Measurements from ENCODE around the gene SETD4. TPM values are rescaled to one million over a fixed set of nuclear protein-coding genes. Genes with fewer than 3 reads are reported as not detected.

SETD4 gene
- total and polyA plus RNA-seq, 2 of the 13 experiments (the other 11 are each of a cell fraction or from before 2014, with no cell fraction given) = 7.1 to 14.4 TPM

DNA sequence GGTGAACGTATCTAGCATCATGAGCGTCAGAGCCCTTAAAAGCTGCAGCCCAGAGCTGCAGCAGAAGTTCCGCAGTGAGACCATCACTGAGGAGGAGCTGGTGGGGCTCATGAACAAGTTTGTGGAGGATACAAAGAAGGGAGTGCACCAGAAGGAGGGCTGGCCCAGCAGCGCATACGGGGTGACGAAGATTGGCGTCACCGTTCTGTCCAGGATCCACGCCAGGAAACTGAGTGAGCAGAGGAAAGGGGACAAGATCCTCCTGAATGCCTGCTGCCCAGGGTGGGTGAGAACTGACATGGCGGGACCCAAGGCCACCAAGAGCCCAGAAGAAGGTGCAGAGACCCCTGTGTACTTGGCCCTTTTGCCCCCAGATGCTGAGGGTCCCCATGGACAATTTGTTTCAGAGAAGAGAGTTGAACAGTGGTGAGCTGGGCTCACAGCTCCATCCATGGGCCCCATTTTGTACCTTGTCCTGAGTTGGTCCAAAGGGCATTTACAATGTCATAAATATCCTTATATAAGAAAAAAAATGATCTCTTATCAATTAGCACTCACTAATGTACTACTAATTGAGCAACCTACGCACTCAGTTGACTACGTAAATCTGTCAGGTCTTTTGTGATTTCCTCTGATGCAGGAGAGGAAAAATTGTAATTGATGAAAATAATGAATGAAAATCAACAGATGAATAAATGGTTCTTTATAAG lies 12.3 kb upstream of the SETD4 start (continued):
- TF ChIP-seq, protein P1, sequence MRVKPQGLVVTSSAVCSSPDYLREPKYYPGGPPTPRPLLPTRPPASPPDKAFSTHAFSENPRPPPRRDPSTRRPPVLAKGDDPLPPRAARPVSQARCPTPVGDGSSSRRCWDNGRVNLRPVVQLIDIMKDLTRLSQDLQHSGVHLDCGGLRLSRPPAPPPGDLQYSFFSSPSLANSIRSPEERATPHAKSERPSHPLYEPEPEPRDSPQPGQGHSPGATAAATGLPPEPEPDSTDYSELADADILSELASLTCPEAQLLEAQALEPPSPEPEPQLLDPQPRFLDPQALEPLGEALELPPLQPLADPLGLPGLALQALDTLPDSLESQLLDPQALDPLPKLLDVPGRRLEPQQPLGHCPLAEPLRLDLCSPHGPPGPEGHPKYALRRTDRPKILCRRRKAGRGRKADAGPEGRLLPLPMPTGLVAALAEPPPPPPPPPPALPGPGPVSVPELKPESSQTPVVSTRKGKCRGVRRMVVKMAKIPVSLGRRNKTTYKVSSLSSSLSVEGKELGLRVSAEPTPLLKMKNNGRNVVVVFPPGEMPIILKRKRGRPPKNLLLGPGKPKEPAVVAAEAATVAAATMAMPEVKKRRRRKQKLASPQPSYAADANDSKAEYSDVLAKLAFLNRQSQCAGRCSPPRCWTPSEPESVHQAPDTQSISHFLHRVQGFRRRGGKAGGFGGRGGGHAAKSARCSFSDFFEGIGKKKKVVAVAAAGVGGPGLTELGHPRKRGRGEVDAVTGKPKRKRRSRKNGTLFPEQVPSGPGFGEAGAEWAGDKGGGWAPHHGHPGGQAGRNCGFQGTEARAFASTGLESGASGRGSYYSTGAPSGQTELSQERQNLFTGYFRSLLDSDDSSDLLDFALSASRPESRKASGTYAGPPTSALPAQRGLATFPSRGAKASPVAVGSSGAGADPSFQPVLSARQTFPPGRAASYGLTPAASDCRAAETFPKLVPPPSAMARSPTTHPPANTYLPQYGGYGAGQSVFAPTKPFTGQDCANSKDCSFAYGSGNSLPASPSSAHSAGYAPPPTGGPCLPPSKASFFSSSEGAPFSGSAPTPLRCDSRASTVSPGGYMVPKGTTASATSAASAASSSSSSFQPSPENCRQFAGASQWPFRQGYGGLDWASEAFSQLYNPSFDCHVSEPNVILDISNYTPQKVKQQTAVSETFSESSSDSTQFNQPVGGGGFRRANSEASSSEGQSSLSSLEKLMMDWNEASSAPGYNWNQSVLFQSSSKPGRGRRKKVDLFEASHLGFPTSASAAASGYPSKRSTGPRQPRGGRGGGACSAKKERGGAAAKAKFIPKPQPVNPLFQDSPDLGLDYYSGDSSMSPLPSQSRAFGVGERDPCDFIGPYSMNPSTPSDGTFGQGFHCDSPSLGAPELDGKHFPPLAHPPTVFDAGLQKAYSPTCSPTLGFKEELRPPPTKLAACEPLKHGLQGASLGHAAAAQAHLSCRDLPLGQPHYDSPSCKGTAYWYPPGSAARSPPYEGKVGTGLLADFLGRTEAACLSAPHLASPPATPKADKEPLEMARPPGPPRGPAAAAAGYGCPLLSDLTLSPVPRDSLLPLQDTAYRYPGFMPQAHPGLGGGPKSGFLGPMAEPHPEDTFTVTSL (CRISPR knock-in tag; IDR thresholded peaks at IDR 0.05; ENCODE audit: borderline replicate concordance) = 0 out of 2 replicates have a peak, but pooled peaks have one; percentile 51
- TF ChIP-seq ZNF343 (CRISPR knock-in tag; IDR thresholded peaks at IDR 0.05) = no peak
- no peak for TF ChIP-seq YEATS4 (CRISPR knock-in tag; IDR thresholded peaks at IDR 0.05; ENCODE audit: borderline replicate concordance)
- TF ChIP-seq, protein P2, sequence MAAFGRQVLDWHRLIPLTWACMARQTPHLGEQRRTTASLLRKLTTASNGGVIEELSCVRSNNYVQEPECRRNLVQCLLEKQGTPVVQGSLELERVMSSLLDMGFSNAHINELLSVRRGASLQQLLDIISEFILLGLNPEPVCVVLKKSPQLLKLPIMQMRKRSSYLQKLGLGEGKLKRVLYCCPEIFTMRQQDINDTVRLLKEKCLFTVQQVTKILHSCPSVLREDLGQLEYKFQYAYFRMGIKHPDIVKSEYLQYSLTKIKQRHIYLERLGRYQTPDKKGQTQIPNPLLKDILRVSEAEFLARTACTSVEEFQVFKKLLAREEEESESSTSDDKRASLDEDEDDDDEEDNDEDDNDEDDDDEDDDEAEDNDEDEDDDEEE (CRISPR knock-in tag; IDR thresholded peaks at IDR 0.05) = no peak
- no peak for TF ChIP-seq JUND (CRISPR knock-in tag; IDR thresholded peaks at IDR 0.05)
- no peak for TF ChIP-seq ZNF225 (CRISPR knock-in tag; IDR thresholded peaks at IDR 0.05)
- TF ChIP-seq KDM2A (CRISPR knock-in tag; IDR thresholded peaks at IDR 0.05; ENCODE audit: borderline replicate concordance, low read depth) = no peak
- no peak for TF ChIP-seq HOXA9 (CRISPR knock-in tag; IDR thresholded peaks at IDR 0.05; ENCODE audit: borderline replicate concordance)
- TF ChIP-seq ZNF10 (CRISPR knock-in tag; IDR thresholded peaks at IDR 0.05; ENCODE audit: borderline replicate concordance, low read depth) = no peak
- no peak for TF ChIP-seq GPN1 (CRISPR knock-in tag; IDR thresholded peaks at IDR 0.05; ENCODE audit: borderline replicate concordance)
- no peak for TF ChIP-seq ESRRA (CRISPR knock-in tag; IDR thresholded peaks at IDR 0.05; ENCODE audit: low read depth)
- TF ChIP-seq MAF1 (CRISPR knock-in tag; IDR thresholded peaks at IDR 0.05; ENCODE audit: borderline replicate concordance) = no peak
- TF ChIP-seq PPARG (CRISPR knock-in tag; conservative IDR thresholded peaks at IDR 0.05) = no peak
- peak; percentile 6; the same call in 1 of the 2 replicates for TF ChIP-seq POGZ (CRISPR knock-in tag; IDR thresholded peaks at IDR 0.05)
- TF ChIP-seq ZNF891 (CRISPR knock-in tag; IDR thresholded peaks at IDR 0.05) = no peak
- TF ChIP-seq CREB1 (IDR thresholded peaks at IDR 0.05) = no peak
- no peak for TF ChIP-seq CREB1 (CRISPR knock-in tag; IDR thresholded peaks at IDR 0.05)
- no peak for TF ChIP-seq U2AF1 (optimal IDR thresholded peaks at IDR 0.05; ENCODE audit: low read depth, low read length)
- no peak for TF ChIP-seq SAP130 (CRISPR knock-in tag; IDR thresholded peaks at IDR 0.05; ENCODE audit: low read depth)
- TF ChIP-seq HDAC1 (CRISPR knock-in tag; IDR thresholded peaks at IDR 0.05) = 0 out of 2 replicates have a peak, but pooled peaks have one; percentile 13
- TF ChIP-seq ZNF776 (CRISPR knock-in tag; IDR thresholded peaks at IDR 0.05) = no peak
- TF ChIP-seq CAMTA2 (CRISPR knock-in tag; IDR thresholded peaks at IDR 0.05; ENCODE audit: borderline replicate concordance) = no peak
- TF ChIP-seq, protein P3, sequence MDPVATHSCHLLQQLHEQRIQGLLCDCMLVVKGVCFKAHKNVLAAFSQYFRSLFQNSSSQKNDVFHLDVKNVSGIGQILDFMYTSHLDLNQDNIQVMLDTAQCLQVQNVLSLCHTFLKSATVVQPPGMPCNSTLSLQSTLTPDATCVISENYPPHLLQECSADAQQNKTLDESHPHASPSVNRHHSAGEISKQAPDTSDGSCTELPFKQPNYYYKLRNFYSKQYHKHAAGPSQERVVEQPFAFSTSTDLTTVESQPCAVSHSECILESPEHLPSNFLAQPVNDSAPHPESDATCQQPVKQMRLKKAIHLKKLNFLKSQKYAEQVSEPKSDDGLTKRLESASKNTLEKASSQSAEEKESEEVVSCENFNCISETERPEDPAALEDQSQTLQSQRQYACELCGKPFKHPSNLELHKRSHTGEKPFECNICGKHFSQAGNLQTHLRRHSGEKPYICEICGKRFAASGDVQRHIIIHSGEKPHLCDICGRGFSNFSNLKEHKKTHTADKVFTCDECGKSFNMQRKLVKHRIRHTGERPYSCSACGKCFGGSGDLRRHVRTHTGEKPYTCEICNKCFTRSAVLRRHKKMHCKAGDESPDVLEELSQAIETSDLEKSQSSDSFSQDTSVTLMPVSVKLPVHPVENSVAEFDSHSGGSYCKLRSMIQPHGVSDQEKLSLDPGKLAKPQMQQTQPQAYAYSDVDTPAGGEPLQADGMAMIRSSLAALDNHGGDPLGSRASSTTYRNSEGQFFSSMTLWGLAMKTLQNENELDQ (CRISPR knock-in tag; IDR thresholded peaks at IDR 0.05; ENCODE audit: borderline replicate concordance) = no peak

Measured in HepG2 (cell line).